Activated T-cell treated with anti-CD3 and anti-CD28 coated beads for 4 hours (primary cell): ENCODE results near the gene RBM14.
"Not testable (repeated sequence)": the region's sequence is repeated elsewhere in the genome, so short reads cannot be mapped to it uniquely, and the experiment has no call there.

Experiments used
- DNase-seq: peaks from one replicate; pipeline ENCODE4 v3.0.0-alpha.2; 2020

Gene RBM14

GRCh38 chr11:66616379-66617154 is at the start of gene RBM14:
RBM14 (plus strand) TSS chr11:66616630; CDS start chr11:66616721, 91 bp downstream.
- DNase-seq, result peak; percentile 94

GRCh38 chr11:66567787-66568123 is 48.7 kb upstream of the RBM14 start:
- no peak for DNase-seq

GRCh38 chr11:66568124-66568916 is 48.1 kb upstream of the RBM14 start, which contains the start of gene CTSF:
CTSF (minus strand) TSS chr11:66568606; CDS start chr11:66568486, 120 bp downstream.
- DNase-seq, result peak; percentile 50

- DNase-seq, result no peak
Measured at GRCh38 chr11:66569076-66569475, 47.4 kb upstream of the RBM14 start.

- no peak for DNase-seq
Measured at GRCh38 chr11:66570079-66570849, 46.2 kb upstream of the RBM14 start.

GRCh38 chr11:66570850-66571180 is 45.6 kb upstream of the RBM14 start:
- no peak for DNase-seq

GRCh38 chr11:66579017-66579606 is 37.3 kb upstream of the RBM14 start:
- DNase-seq, result peak; percentile 75

- DNase-seq, result no peak
Measured at GRCh38 chr11:66580803-66581202, 35.6 kb upstream of the RBM14 start.

- DNase-seq, result no peak
Measured at GRCh38 chr11:66581261-66581660, 35.2 kb upstream of the RBM14 start.

GRCh38 chr11:66582565-66583147 is 33.8 kb upstream of the RBM14 start:
- not testable (repeated sequence) for DNase-seq

GRCh38 chr11:66585447-66585846 is 31.0 kb upstream of the RBM14 start:
- DNase-seq, result not testable (repeated sequence)

- no peak for DNase-seq
Measured at GRCh38 chr11:66586136-66586535, 30.3 kb upstream of the RBM14 start.

- DNase-seq, result not testable (repeated sequence)
Measured at GRCh38 chr11:66589315-66589714, 27.1 kb upstream of the RBM14 start.

GRCh38 chr11:66589996-66590675 is 26.3 kb upstream of the RBM14 start:
- DNase-seq, result no peak

- no peak for DNase-seq
Measured at GRCh38 chr11:66591175-66591574, 25.3 kb upstream of the RBM14 start.

- DNase-seq, result peak; percentile 97
Measured at GRCh38 chr11:66592457-66593302, 23.8 kb upstream of the RBM14 start, which contains the start of the genes CCDC87 and CCS. CCDC87 (minus strand) TSS chr11:66593063; CDS start chr11:66593015, 48 bp downstream. CCS (plus strand) TSS chr11:66593185; CDS start chr11:66593262, 77 bp downstream.

- DNase-seq, result no peak
Measured at GRCh38 chr11:66593303-66593635, 23.2 kb upstream of the RBM14 start.

- DNase-seq, result no peak
Measured at GRCh38 chr11:66593650-66594049, 22.8 kb upstream of the RBM14 start.

- no peak for DNase-seq
Measured at GRCh38 chr11:66595245-66595904, 21.1 kb upstream of the RBM14 start.

- DNase-seq, result no peak
Measured at GRCh38 chr11:66598993-66599392, 17.4 kb upstream of the RBM14 start.
